ENCODE data around the gene CDH4. TPM values are rescaled to one million over a fixed set of nuclear protein-coding genes. Genes with fewer than 3 reads are reported as not detected.

CDH4 gene
- total RNA-seq, 2 donors from 2014 or later = 0.05 to 2.2 TPM

- 85% methylated on average over 12 of the region's 12 CpGs for WGBS
- DNase-seq (ENCODE audit: low spot score) = no peak
- H3K4me3 ChIP-seq = no peak overlapping the region
- H3K27ac ChIP-seq = no peak overlapping the region
- TF ChIP-seq POLR2AphosphoS5 (IDR thresholded peaks at IDR 0.05) (no peak), CTCF (IDR thresholded peaks at IDR 0.05) (no peak), POLR2A (IDR thresholded peaks at IDR 0.05) (no peak)
- peaks cover 3% of the 10 kb centered on the region for H3K27me3 ChIP-seq (replicated peaks; ENCODE audit: insufficient read depth)
- no peaks in the 10 kb centered on the region for H3K4me1 ChIP-seq (replicated peaks)
- intact Hi-C loops (cut with DNase I) = no loop called here
- H3K9me3 ChIP-seq = no peaks in the 10 kb centered on the region
- no peaks in the 10 kb centered on the region for H3K36me3 ChIP-seq
These were observed 612.4 kb downstream of the CDH4 start for GRCh38 chr20:61864481-61864880.

GRCh38 chr20:61865353-61865752 is 613.3 kb downstream of the CDH4 start:
- WGBS = 81% methylated on average over 1 of the region's 1 CpG

GRCh38 chr20:61866165-61866564 is 614.1 kb downstream of the CDH4 start:
- Histone ChIP-seq H3K4me3 (no peak overlapping the region), H3K4me1 (replicated peaks) (no peaks in the 10 kb centered on the region), H3K27ac (no peak overlapping the region), H3K27me3 (replicated peaks; ENCODE audit: insufficient read depth) (peaks cover 3% of the 10 kb centered on the region), H3K9me3 (no peaks in the 10 kb centered on the region), H3K36me3 (no peaks in the 10 kb centered on the region)
- 61% methylated on average over 5 of the region's 5 CpGs for WGBS
- DNase-seq (ENCODE audit: low spot score) = no peak
- intact Hi-C loops (cut with DNase I) = no loop called here
- TF ChIP-seq POLR2AphosphoS5 (IDR thresholded peaks at IDR 0.05) = no peak
- TF ChIP-seq POLR2A (IDR thresholded peaks at IDR 0.05) = no peak
- no peak for TF ChIP-seq CTCF (IDR thresholded peaks at IDR 0.05)

More at GRCh38 chr20:61865353-61865752, 613.3 kb downstream of the CDH4 start:
- TF ChIP-seq POLR2AphosphoS5 (IDR thresholded peaks at IDR 0.05) (no peak), POLR2A (IDR thresholded peaks at IDR 0.05) (no peak), CTCF (IDR thresholded peaks at IDR 0.05) (no peak)
- H3K9me3 ChIP-seq = no peaks in the 10 kb centered on the region
- H3K36me3 ChIP-seq = no peaks in the 10 kb centered on the region
- no peaks in the 10 kb centered on the region for H3K4me1 ChIP-seq (replicated peaks)
- H3K27me3 ChIP-seq (replicated peaks; ENCODE audit: insufficient read depth) = peaks cover 3% of the 10 kb centered on the region
- intact Hi-C loops (cut with DNase I) = no loop called here
- H3K4me3 ChIP-seq = no peak overlapping the region
- no peak for DNase-seq (ENCODE audit: low spot score)
- no peak overlapping the region for H3K27ac ChIP-seq

- TF ChIP-seq POLR2AphosphoS5 (IDR thresholded peaks at IDR 0.05) = no peak
- no peak for TF ChIP-seq POLR2A (IDR thresholded peaks at IDR 0.05)
- TF ChIP-seq CTCF (IDR thresholded peaks at IDR 0.05) = no peak
- H3K27ac ChIP-seq = no peak overlapping the region
- H3K4me3 ChIP-seq = no peak overlapping the region
- no peaks in the 10 kb centered on the region for H3K36me3 ChIP-seq
- intact Hi-C loops (cut with DNase I) = no loop called here
- no peaks in the 10 kb centered on the region for H3K4me1 ChIP-seq (replicated peaks)
- no peak for DNase-seq (ENCODE audit: low spot score)
- no peaks in the 10 kb centered on the region for H3K9me3 ChIP-seq
- peaks cover 3% of the 10 kb centered on the region for H3K27me3 ChIP-seq (replicated peaks; ENCODE audit: insufficient read depth)
- 87% methylated on average over 13 of the region's 13 CpGs for WGBS
These were observed 615.9 kb downstream of the CDH4 start for GRCh38 chr20:61868006-61868405.

GRCh38 chr20:61868466-61869090 is 616.5 kb downstream of the CDH4 start:
- Histone ChIP-seq H3K27me3 (replicated peaks; ENCODE audit: insufficient read depth) (peaks cover 3% of the 10 kb centered on the region), H3K9me3 (no peaks in the 10 kb centered on the region), H3K4me3 (no peak overlapping the region), H3K4me1 (replicated peaks) (no peaks in the 10 kb centered on the region), H3K27ac (no peak overlapping the region), H3K36me3 (no peaks in the 10 kb centered on the region)
- TF ChIP-seq CTCF (IDR thresholded peaks at IDR 0.05) = no peak
- TF ChIP-seq POLR2A (IDR thresholded peaks at IDR 0.05) = no peak
- no peak for TF ChIP-seq POLR2AphosphoS5 (IDR thresholded peaks at IDR 0.05)
- intact Hi-C loops (cut with DNase I) = no loop called here
- DNase-seq (ENCODE audit: low spot score) = no peak
- WGBS = 69% methylated on average over 13 of the region's 13 CpGs

Data from prostate gland (tissue), 2 donors.